GM19193 (cell line): ENCODE data around the gene SSBP3.

ENCODE experiments used
- POLR2A ChIP-seq: IDR thresholded peaks from 4 replicates; pipeline ENCODE4 v1.6.1; 2011; ENCODE audit not compliant: insufficient read depth, insufficient read length; ENCODE audit errors: extremely low read depth

SSBP3 gene

DNA sequence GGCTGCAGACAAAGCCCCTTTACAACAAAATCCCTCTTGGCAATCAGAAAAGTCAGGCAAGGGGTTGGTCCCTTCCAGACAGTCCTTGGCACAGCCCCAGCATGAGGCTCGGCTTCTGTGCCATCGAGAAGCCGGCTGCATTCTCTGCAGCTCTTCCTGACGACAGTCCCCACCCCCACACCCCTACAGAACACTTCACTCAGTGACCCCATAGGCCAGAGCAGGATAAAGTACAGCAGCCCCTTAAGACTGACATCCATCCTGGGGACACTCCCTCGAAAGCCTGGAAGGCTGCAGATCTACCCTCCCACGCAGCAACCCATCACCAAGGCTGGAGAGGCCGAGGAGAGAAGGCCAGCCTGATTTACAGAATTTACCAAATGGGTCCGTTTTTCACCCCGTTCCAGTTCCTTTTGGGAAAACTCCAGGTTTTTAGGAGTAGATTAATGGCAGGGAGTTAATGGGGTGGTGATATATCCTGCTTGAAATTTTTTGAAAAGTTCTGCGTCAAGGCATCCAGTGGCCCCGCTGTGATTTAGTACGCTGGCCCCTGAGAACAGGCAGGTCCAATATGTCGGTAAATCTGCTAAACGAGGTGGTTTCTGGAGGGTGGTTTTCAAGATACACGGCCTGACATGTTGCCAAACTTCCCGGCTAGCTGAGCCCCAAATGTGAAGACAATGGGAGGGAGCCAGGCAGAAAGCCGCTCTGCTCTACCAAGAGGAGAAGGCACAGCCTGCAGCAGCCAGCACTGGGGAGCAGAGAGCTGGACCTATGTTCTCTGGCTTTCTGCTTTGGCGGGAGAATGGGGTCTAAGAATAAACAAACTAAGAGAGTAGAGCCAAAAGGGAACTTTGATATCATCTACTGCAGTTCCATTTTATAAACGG, 81.7 kb downstream of the SSBP3 start:
- TF ChIP-seq POLR2A: no peak

GRCh38 chr1:54323921-54324250, 82.3 kb downstream of the SSBP3 start:
- no peak for TF ChIP-seq POLR2A

- TF ChIP-seq POLR2A: no peak
Measured at GRCh38 chr1:54323324-54323739, 82.9 kb downstream of the SSBP3 start.

- TF ChIP-seq POLR2A: no peak
Measured at GRCh38 chr1:54318246-54318814, 87.9 kb downstream of the SSBP3 start.

GRCh38 chr1:54317084-54317483, 89.1 kb downstream of the SSBP3 start:
- TF ChIP-seq POLR2A: no peak

DNA sequence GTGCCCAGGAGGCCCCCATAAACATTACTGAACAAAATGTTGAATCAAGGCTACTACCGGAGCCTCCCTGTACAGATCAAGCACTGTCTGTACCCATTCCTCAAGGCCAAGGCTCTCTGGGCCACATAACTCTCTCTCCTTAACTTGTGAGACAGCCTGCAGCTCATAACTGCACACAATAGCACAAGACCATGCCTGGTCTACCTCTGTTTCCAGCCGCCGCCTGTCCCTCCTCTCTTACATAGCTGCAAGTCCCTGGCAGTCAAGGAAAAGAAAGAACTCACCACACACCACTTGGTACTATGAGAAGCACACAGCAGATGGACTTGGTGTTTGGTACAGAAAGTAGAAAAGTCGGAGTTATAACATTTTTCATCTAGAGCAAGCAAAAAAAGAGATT, 91.1 kb downstream of the SSBP3 start:
- no peak for TF ChIP-seq POLR2A

- TF ChIP-seq POLR2A: no peak
Measured at GRCh38 chr1:54314696-54315095, 91.5 kb downstream of the SSBP3 start.

- TF ChIP-seq POLR2A: no peak
Measured at GRCh38 chr1:54312796-54313316, 93.3 kb downstream of the SSBP3 start.

GRCh38 chr1:54311506-54311905, 94.7 kb downstream of the SSBP3 start:
- no peak for TF ChIP-seq POLR2A

- no peak for TF ChIP-seq POLR2A
Measured at GRCh38 chr1:54310439-54311328, 95.5 kb downstream of the SSBP3 start.

- no peak for TF ChIP-seq POLR2A
Measured at GRCh38 chr1:54309631-54310366, 96.4 kb downstream of the SSBP3 start.

DNA sequence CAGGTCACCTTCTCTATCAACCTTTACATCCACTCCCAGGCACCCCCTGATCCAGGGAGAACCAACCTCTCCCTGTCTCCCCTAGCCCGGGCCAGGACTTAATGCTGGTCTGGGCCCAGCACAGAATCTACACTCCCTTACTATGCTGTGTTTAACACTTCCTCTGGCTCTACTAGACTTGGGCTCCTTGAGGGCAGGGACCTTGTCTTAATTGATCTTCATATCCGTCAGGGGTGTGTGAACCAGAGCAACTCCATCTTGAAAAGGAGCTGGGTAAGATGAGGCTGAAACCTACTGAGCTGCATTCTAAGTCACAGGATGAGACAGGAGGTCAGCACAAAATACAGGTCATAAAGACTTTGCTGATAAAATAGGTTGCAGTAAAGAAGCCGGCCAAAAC, 98.9 kb downstream of the SSBP3 start:
- no peak for TF ChIP-seq POLR2A

- no peak for TF ChIP-seq POLR2A
Measured at GRCh38 chr1:54305906-54306514, 100.2 kb downstream of the SSBP3 start.

GRCh38 chr1:54304518-54304917, 101.7 kb downstream of the SSBP3 start:
- no peak for TF ChIP-seq POLR2A
